Measurements from ENCODE around the gene MICALL2.

MICALL2 gene

GRCh38 chr7:1488016-1488415 lies 28.7 kb upstream of the MICALL2 start:
- TF ChIP-seq EZH2phosphoT487 (IDR thresholded peaks at IDR 0.05; ENCODE audit: borderline replicate concordance, low read length): no peak
- TF ChIP-seq, protein P1, sequence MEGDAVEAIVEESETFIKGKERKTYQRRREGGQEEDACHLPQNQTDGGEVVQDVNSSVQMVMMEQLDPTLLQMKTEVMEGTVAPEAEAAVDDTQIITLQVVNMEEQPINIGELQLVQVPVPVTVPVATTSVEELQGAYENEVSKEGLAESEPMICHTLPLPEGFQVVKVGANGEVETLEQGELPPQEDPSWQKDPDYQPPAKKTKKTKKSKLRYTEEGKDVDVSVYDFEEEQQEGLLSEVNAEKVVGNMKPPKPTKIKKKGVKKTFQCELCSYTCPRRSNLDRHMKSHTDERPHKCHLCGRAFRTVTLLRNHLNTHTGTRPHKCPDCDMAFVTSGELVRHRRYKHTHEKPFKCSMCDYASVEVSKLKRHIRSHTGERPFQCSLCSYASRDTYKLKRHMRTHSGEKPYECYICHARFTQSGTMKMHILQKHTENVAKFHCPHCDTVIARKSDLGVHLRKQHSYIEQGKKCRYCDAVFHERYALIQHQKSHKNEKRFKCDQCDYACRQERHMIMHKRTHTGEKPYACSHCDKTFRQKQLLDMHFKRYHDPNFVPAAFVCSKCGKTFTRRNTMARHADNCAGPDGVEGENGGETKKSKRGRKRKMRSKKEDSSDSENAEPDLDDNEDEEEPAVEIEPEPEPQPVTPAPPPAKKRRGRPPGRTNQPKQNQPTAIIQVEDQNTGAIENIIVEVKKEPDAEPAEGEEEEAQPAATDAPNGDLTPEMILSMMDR (IDR thresholded peaks at IDR 0.05; ENCODE audit: low read depth, low read length, poor library complexity, severe bottlenecking): no peak
- no peaks in the 10 kb centered on the region; the same call in 1 of the 2 replicates for H3K79me2 ChIP-seq (ENCODE audit: control insufficient read depth, low read length)
- H3F3A ChIP-seq (ENCODE audit: control insufficient read depth, insufficient read depth): no peaks in the 10 kb centered on the region
- H3K4me1 ChIP-seq (ENCODE audit: control insufficient read depth, low read length): no peaks in the 10 kb centered on the region
- H3K4me3 ChIP-seq (ENCODE audit: low read length): no peak overlapping the region
- H4K20me1 ChIP-seq (ENCODE audit: control insufficient read depth, insufficient read depth, low read depth, low read length): peaks cover 10% of the 10 kb centered on the region; the same call in 1 of the 2 replicates
- peaks cover 86% of the 10 kb centered on the region for H3K36me3 ChIP-seq (ENCODE audit: control insufficient read depth, low read length)
- no peaks in the 10 kb centered on the region for H3K9me3 ChIP-seq (ENCODE audit: control insufficient read depth, insufficient read depth, low read length)
- H3K27me3 ChIP-seq (ENCODE audit: control insufficient read depth, low read length): no peaks in the 10 kb centered on the region
- no peak overlapping the region for H3K4me2 ChIP-seq (ENCODE audit: low read length)
- no peak overlapping the region for H3K27ac ChIP-seq (ENCODE audit: low read depth, low read length)
- H3K9me2 ChIP-seq (replicated peaks; ENCODE audit: control insufficient read depth, low read length): no peaks in the 10 kb centered on the region

DNA sequence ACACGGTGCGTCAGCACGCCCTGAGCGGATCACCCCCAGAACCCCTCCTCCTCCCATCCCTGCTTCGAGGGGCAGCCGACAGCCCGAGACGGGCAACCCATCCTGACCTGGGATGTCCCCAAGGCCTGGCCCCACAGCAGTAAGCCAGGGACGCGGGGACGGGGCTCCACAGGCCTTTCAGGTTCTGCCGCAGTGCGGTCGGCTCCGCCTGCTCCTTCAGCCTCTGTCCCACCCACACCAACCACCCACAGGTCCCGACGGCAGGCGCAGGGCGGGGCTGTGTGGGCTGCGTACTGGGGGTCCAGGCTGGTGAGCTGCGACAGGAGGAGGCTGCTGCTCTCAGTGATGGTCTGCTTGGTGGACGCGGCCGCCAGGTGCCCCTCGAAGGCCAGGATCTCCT lies 28.2 kb upstream of the MICALL2 start:
- Histone ChIP-seq H3K36me3 (ENCODE audit: control insufficient read depth, low read length) (peaks cover 92% of the 10 kb centered on the region), H3K27me3 (ENCODE audit: control insufficient read depth, low read length) (no peaks in the 10 kb centered on the region), H3K9me3 (ENCODE audit: control insufficient read depth, insufficient read depth, low read length) (no peaks in the 10 kb centered on the region)

GRCh38 chr7:1486571-1486970 lies 27.3 kb upstream of the MICALL2 start:
- Histone ChIP-seq H3K27me3 (ENCODE audit: control insufficient read depth, low read length) (no peaks in the 10 kb centered on the region), H3F3A (ENCODE audit: control insufficient read depth, insufficient read depth) (no peaks in the 10 kb centered on the region), H3K4me3 (ENCODE audit: low read length) (no peak overlapping the region), H3K9me3 (ENCODE audit: control insufficient read depth, insufficient read depth, low read length) (no peaks in the 10 kb centered on the region), H3K4me2 (ENCODE audit: low read length) (no peak overlapping the region), H4K20me1 (ENCODE audit: control insufficient read depth, insufficient read depth, low read depth, low read length) (peaks cover 6% of the 10 kb centered on the region; the same call in 1 of the 2 replicates), H3K79me2 (ENCODE audit: control insufficient read depth, low read length) (no peaks in the 10 kb centered on the region; the same call in 1 of the 2 replicates), H3K36me3 (ENCODE audit: control insufficient read depth, low read length) (peaks cover 93% of the 10 kb centered on the region), H3K9me2 (replicated peaks; ENCODE audit: control insufficient read depth, low read length) (no peaks in the 10 kb centered on the region), H3K4me1 (ENCODE audit: control insufficient read depth, low read length) (no peaks in the 10 kb centered on the region), H3K27ac (ENCODE audit: low read depth, low read length) (no peak overlapping the region)
- no peak for TF ChIP-seq EZH2phosphoT487 (IDR thresholded peaks at IDR 0.05; ENCODE audit: borderline replicate concordance, low read length)
- TF ChIP-seq, protein P1 (IDR thresholded peaks at IDR 0.05; ENCODE audit: low read depth, low read length, poor library complexity, severe bottlenecking): no peak

More for the DNA sequence above, 28.2 kb upstream of the MICALL2 start:
- no peak overlapping the region for H3K4me3 ChIP-seq (ENCODE audit: low read length)
- no peaks in the 10 kb centered on the region for H3K9me2 ChIP-seq (replicated peaks; ENCODE audit: control insufficient read depth, low read length)
- H3K4me1 ChIP-seq (ENCODE audit: control insufficient read depth, low read length): no peaks in the 10 kb centered on the region
- H3K27ac ChIP-seq (ENCODE audit: low read depth, low read length): no peak overlapping the region
- H4K20me1 ChIP-seq (ENCODE audit: control insufficient read depth, insufficient read depth, low read depth, low read length): peaks cover 10% of the 10 kb centered on the region; the same call in 1 of the 2 replicates
- no peaks in the 10 kb centered on the region; the same call in 1 of the 2 replicates for H3K79me2 ChIP-seq (ENCODE audit: control insufficient read depth, low read length)
- no peak overlapping the region for H3K4me2 ChIP-seq (ENCODE audit: low read length)
- H3F3A ChIP-seq (ENCODE audit: control insufficient read depth, insufficient read depth): no peaks in the 10 kb centered on the region
- TF ChIP-seq, protein P1 (IDR thresholded peaks at IDR 0.05; ENCODE audit: low read depth, low read length, poor library complexity, severe bottlenecking): no peak
- TF ChIP-seq EZH2phosphoT487 (IDR thresholded peaks at IDR 0.05; ENCODE audit: borderline replicate concordance, low read length): no peak
